AML-193 (cell line): ENCODE results near the gene JARID2.
"Not testable (repeated sequence)": the region's sequence is repeated elsewhere in the genome, so short reads cannot be mapped to it uniquely, and the experiment has no call there.

Experiments used
- DNase-seq, 2 experiments: peaks; one replicate each; lab custom pipeline; 2025; lab: John Stamatoyannopoulos, UW

JARID2 gene

DNA sequence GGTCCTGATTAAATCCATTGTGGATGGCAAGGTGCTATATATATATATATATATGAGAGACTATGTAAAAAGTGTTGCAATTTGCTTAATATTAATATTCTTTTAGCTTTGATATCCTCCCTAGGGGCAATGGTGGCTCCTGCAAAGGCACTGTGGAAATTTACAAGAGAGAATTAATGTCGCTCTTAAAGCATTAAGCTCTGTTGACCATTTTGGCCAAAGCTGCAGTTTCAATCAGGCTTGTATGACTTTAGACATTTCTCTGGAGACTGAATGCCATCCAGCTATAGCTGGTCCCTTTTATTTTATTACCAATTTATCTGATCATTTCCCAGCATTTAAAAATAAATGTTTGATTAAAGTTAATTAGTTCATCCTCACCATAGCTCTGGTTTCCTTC, 155.3 kb downstream of the JARID2 start:
- DNase-seq: no peak

DNA sequence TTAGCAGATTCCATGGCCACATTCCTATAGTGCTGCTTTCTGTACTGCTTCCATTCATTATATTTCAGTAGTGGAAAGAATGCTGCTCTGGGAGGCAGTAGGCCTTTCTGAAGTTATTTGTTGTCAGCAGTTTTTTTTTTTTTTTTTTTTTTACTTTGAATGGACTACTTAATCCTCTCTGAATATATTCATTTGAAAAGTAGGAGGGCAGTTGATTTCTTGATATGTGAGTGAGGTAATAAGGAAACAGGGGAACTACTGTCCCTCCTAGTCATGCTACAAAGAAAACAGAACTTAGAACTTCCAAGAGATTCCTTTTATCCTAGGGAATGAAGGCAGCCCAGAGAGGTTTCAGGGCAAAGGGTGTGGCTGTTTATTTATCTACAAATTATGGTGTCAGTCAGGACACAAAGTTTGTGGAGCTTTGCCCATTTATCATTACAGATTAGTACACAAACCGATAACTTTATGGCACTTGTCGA, 155.9 kb downstream of the JARID2 start:
- no peak for DNase-seq

DNA sequence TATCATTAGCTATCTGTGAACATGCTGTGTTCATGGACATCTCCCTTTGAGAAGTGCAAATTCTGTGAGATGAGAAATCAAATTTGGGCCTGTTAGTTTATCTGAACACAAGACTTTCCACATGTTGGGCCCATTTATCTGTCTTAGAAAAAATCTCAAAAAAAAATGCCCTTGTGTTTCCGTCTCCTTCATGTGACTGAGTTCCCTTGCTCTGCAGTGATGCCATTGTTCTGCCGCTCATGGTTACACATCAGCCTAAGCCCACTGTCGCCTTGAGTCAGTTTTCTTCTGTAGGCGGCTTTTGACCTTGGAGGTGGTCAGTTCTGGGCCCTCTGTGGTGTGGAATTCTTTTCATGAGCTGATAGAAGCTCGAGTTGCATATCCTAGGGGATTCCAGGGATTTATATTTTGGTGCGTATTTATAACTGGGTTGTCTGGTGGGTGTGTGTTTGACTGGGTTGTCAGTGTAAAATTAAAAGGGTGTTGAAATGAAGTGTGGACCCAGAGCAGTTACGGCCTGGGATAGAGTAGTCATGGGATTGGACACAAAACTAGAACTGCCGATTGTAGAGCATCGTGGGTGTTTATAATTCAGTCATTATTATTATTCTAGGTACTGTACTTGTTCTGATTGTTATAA, 156.7 kb downstream of the JARID2 start:
- DNase-seq: no peak

DNA sequence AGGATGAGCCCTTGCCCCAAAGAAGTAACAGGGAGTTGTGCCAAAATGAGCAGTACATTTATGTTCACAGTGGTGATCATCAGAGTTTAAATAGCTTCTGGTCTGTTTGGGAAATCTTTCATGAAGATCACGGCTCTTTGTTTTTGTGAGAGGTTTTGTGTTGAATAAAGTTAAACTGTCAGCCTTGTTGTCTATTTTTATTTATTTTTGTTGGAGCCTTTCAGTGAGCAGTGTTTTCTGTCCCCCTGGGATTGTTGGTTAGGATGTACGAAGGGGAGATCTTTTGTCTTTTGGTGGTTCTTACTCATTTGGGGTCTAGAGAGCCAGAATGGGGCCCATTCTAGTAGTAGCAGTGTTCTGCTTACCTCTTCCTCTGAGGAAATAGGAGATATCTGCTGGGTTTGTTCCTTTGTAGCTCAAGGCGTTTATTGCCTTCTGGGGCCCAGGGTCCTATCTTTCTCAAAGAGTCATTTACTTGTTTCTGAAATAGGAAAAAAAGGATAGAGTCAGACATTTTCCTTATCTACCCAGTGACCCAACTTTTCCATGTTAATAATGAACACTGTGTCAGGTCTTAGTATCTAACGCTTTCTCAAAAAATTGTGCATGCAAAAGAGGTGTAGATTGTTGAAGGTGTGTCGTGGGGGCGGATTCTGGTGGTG, 157.4 kb downstream of the JARID2 start:
- DNase-seq: no peak

DNA sequence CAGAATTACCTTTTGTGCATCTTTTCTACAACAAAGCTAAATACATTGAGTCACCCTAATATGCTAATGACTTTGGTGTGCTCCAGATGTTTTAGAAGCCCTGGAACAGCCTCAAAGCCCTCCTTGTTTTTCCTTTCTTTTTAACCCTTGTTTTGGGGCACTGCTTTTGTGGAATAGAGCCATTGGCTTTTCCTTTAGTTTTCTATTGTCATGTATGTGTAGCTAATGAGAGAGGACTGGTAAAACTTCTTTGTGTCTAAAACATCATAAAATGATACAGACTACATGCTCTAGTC, 158.8 kb downstream of the JARID2 start:
- no peak for DNase-seq

DNA sequence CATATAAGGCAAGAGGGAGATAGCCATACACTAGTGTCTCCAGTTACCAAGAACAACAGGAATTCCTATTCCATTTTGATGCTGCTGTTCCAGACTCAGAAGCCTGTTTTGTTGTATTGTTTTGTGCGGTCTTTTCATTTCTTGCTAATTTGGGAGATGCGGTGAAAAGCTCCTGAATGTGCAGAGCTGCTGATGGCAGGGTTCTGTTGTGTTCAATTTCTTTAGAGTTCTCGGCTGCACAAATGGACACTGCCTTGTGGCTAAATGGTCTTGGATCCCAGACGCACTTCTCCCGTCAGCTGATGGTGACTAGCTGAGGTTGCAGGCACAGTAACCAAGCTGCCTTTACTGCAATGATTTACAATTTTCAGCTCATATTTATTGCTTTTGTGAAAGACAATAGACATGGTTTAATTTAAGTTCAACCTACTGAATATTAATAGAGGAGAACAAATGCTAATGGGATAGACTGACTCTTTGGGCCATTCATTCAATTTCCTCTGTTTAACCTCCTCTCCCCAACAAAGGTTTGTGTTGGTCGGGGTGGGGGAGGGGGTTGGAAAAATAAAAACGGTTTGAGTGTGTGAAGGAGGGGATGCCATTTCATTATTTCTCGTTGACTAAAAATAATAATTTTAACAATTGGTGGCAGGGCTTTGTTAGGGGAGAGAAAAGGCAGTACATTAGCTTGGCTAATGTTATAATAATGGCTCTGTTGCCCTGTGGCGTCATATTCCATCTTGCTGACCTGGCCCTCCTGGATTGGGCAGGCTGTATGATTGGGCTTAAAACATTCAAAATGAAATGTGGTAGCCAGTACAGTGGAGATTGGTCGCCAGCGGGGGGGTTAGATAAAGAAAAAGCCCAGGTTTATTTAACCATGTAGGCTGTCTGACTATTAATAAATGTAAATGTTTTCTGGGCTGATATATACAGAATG, 159.5 kb downstream of the JARID2 start:
- DNase-seq: no peak

DNA sequence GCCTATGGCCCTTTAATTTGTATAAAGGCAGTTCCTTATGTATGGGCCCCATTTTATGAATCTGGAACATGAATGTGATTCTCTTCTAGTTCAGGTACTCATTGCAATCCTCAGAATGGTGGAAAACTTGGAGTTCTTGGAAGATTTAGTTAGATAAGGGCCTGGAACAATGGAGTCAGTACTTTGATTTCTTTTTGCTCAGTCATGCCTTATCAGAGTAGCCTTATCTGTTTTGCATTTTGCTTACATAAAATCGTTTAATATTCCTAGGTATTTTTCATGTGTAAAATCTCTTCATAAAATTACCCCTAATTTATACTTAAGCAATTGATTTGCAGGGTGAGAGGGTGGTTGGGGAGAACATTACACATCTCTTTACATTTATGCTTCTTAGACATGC, 160.6 kb downstream of the JARID2 start:
- DNase-seq: no peak

DNA sequence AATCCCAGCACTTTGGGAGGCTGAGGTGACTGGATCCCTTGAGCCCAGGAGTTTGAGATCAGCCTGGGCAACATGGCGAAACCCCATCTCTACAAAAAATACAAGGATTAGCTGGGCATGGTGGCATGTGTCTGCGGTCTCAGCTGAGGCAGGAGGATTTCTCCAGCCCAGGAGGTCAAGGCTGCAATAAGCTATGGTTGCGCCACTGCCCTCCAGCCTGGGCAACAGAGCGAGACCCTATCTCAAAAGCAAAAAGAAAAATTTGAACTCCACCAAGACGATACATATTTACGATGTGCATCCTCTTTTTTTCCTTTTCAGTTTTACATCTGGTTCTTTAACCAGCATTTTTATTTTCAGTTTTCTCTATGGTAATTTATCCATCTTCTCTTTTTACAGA, 162.1 kb downstream of the JARID2 start:
- DNase-seq: no peak

DNA sequence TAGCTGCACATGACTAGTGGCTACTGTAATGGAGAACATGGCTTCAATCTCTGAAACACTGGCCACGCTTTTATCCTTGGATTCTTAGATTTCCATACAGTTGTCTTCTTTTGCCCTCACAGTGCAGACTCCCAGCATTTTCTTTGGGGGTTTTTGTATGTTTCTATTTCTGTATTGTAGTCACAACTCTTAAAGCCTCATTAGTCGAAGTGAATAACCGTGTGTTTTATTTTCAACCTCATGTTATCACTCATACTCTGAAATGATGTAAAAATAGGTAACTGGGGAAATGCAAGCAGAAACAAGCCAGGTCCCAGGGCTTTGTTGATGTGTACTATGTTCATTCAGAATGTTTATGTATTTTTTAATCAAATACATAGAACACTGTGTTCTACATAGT, 162.9 kb downstream of the JARID2 start:
- DNase-seq: no peak

DNA sequence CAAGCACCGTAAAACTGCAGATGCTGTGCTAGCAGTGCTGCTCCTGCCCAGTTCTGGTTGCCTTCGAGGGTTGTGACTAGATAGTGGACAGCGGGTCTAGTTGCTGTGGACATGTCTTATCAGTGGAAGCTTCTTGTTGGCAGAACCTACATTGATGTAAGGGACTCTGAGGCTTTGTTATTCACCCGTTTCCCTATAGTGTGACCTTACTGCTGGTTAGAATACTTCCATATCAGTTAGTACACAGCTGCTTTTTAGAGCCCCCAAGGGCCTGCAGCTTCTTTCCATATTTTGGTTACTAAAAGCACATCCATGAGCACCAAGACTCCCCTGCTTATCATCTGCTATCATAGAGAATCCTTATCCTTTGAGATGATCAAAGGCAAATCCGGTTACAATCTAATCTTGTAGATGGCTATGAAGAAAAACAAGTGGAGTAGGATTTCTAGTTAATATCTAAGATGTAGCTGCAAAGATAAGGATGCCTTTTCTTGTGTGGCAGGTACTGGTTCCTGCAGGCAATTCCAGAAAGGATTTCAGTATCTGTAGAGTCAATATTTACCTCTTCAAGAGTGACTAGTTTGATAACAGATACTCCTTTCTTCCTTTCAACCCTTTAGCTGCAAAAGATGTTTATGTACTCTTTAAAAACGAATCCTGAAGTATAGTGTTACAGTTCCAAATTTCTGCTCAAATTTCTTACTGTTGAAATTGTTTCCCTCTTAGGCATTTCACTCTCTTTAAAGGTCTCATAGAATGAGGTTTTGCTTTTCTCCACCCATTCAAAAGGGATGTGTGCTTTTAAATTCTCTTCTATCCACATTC, 163.6 kb downstream of the JARID2 start:
- no peak for DNase-seq

DNA sequence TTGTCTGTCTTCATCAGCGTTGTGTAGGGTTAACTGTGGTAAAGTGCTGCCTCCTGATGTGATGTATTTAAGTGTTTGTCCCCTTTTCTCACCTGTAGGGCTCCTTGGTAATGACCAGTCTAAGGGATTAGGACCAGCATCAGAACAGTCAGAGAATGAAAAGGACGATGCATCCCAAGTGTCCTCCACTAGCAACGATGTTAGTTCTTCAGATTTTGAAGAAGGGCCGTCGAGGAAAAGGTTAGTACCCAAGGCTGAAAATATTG, 164.2 kb downstream of the JARID2 start:
- DNase-seq: no peak

DNA sequence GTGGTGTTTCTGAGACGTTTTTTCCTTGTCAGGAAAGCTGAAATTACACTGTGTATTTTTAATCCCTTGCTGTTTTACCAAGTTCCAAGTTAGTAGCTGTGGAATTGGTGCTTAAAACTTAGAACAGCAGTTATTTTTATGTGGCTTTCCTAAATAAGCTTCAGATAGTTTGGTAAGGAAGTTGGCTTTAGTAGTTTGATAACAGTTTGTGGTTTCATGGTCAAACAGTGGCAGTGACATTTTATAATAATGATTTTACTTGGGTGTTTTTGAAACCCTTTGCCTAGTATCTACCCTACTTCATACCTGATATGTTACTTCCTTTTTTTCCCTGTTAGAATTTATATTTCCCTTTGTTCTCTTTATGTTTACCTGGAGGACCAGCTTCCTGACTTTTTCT, 164.9 kb downstream of the JARID2 start:
- DNase-seq: peak; percentile 69 to 70

DNA sequence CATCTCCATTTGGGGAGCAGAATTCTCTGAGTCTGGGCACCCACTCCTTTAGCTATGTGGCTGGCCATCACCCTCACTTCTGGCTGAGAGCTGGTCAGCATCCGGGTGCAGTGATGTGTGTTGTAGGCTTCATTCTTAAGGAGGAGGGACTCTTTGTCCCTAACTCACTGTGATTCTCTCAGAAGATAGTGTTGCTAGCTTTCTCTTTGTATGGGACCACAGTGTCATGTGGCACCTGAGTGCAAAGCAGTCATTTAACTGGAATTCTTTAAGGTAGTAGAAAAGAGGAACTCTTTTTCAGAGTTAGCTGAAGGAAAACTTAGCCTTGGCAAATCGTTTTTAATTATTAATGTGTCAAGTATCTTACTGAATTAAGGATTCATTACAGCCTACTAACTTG, 165.9 kb downstream of the JARID2 start:
- DNase-seq: no peak

DNA sequence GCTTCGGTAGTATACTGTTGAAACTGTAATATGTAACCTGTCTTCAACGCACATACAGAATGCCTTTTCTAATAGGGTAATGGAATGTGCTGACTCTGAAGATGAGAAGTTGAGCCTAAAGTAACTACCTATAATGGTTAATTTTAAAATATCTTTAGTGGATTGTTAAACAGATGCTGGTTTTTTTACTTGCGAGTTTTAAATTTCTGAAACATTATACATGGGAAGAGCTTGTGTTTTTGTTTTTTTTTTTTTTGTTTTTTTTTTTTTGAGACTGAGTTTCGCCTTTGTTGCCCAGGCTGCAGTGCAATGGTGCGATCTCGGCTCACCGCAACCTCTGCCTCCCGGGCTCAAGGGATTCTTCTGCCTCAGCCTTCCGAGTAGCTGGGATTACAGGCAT, 166.9 kb downstream of the JARID2 start:
- DNase-seq: no peak

DNA sequence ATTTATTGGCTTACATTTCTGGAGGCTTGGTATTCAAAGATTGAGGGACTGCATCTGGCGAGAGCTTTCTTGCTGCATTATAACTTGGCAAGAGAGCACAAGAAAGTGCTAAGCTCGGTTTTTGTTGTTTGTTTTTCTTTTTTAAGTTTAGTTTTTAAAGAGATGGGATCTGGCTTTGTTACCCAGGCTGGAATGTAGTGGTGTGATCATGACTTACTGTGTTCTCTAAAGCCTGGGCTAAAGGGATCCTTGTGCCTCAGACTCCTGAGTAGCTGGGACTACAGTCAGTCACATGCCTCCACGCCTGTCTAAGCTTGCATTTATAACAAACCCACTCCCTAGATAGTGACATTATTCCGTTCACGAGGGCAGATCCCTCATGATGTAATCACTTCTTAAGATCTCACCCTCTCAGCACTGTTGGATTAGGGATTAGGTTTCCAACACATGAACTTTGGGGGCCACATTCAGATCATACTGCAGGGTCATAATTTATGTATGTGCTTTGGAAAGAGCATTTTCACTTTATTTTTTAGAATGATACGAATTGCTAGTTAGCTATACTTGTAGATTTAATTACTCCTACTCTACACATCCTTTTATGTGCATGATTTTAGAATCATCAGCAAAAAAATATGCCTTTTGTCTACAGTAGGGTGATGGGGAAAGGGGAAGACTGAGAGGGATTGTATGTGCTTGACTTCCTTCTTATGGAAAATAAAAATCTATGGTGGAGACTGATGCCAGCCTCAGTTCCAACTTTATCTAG, 167.8 kb downstream of the JARID2 start:
- DNase-seq: no peak

DNA sequence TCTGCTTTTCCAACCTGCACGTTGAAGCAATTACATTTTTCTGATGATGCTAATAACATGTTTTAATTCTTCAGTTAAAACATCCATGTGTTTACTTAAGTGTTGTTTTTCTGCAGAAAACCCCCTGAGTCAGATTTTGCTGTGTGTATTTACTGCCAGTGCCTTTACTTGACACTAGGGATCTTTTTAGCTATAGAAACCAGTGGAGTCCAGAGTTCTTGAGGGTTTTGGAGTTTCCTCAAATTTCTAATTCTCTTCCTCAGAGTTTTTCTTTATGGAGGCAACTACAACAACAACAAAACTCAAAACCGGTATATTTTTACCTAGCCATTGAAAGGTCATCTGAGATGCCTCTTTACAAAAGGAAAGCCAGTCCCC, 168.4 kb downstream of the JARID2 start:
- DNase-seq: no peak

DNA sequence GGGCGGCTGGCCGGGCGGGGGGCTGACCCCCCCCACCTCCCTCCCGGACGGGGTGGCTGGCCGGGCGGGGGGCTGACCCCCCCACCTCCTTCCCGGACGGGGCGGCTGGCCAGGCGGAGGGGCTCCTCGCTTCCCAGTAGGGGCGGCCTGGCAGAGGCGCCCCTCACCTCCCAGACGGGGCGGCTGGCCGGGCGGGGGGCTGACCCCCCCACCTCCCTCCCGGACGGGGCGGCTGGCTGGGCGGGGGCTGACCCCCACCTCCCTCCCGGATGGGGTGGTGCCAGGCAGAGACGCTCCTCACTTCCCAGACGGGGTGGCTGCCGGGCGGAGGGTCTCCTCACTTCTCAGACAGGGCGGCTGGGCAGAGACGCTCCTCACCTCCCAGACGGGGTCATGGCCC, 169.8 kb downstream of the JARID2 start:
- not testable (repeated sequence) for DNase-seq

DNA sequence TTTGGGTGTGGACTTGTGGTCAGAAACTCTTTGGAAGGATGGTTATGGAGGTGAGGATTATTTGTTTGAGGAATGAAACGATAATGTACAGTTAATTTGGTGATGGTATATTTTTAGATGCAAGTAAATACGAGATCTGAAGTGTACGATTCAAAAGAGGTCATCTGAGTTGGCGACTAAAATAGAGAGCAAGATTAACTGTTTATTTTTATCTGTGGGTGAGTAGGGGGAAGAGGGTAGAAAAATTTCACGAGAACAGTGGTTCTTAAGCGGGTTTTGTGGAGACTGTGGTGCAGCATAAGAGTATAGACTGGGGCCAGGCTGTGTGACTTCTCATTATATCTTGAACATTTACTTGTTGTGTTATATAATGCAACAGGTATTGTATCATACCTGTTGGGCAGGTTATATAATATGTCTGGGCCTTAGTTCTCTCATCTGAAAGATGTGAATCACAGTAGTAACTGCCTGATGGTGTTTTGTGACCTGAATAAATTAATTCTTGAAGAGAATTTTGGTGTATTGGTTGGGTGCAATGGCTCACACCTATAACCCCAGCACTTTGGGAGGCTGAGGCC, 171.2 kb downstream of the JARID2 start:
- DNase-seq: no peak

DNA sequence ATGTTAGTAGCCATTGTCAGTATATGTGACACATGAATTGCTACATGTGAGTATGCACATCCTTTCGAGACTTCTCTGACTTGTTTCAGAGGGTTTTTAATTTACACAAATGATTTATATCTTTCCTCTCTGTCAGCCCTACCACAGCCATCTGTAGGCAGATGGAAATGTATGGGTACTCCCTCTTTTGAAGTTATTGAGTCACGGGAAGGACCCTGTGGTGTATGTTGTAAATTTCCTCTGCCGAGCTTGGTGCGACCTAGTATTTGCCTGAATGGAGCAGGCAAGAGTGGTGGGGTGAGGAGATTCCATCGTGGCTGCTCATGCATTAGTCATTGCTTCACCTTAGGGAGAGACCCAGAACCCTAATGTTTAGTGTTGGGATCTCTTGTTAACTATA, 171.9 kb downstream of the JARID2 start:
- DNase-seq: no peak

DNA sequence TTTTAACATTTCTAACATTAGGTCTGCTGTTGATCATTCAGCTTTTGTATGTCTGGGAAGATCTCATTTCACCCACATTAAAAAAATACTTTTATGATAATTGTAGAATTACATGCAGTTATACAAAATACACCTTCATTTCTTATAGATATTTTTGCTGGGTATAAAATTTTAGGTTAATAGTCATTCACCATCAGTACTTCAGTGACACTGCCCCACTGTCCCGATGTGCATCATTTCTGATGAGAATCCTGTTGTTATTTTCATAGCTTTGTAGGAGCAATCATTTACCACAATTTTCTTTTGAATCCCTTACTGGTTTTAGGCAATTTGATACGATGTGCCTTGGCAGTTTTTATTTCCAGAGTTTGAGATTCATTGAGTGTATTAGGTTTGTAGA, 173.6 kb downstream of the JARID2 start:
- DNase-seq: no peak

DNA sequence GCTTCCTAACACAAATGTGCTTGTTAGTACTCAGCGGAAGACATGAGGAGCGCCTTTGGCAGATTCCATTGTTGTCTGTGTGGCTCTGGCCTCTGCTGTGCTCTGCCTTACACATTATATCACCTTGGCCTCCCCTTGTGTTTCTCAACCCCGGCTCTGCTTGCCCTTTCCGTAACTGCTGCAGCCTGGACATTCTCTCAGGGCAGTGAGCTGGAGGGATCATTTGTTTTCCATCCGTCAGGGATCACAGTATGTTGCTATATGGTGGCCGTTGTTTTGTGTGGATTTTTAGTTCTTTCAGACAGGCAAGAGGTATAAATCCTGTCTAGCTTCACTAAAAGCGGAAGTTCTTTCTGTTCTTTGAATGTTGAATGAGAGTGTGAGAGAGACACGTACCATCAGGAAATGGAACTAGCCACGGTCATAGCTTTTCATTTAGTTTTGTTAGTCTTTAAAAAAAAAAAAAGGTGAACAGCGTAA, 175.1 kb downstream of the JARID2 start:
- peak; percentile 78 to 80 for DNase-seq
